GM21723 (cell line): ENCODE measurements around the gene NEU2.
A peak's percentile ranks its signal among the peaks of the same experiment; 100 is the strongest.
"Not testable (repeated sequence)": the region's sequence is repeated elsewhere in the genome, so short reads cannot be mapped to it uniquely, and the experiment has no call there.

Experiments used
- ATAC-seq: cut with Tn5 transposase; IDR thresholded peaks from one replicate; pipeline ENCODE4 v1.9.1; 2021; ENCODE audit warnings: mild to moderate bottlenecking, moderate library complexity; ENCODE audit not compliant: unreplicated experiment

The NEU2 gene

DNA sequence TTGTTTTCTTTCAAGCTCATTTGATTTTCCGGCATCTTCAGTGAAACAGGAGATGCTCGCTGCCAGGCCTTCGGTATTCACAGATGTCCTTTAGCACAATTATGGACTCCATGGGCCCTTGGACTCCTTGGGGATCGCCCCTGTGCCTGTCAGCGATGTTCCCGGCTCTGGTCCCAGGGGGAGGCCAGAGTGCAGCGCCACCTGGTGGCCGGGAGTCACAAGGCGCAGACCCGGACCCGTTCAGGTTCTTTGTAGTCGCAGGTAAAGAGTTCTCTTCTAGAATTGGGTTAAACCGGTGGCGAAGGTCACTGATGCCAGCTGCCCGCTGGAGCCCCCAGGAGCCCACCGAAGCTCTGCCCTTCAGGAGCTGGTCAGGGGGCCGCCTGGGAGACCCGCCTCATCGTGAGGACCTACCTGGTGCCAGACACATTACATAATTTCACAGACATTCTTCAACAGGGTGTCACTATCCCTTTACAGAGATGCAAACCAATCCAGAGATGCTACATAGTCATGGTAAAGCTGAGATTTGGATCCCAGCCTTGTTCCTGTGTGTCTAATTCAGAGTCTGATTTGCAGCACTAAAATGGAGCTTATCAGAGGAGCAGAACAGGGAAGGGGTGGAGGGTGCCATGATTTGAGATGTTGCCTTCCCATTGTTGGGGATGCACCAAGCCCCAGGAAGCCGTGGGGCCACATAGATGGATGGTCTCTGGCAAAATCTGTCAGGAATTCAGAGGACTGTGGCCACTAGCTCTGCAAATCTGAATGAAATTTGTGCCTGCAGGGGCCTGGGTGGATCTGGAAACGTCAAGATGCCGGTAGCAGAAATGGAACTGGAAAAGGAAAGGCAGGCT, 21.7 kb downstream of the NEU2 start:
- peak; percentile 63 for ATAC-seq

DNA sequence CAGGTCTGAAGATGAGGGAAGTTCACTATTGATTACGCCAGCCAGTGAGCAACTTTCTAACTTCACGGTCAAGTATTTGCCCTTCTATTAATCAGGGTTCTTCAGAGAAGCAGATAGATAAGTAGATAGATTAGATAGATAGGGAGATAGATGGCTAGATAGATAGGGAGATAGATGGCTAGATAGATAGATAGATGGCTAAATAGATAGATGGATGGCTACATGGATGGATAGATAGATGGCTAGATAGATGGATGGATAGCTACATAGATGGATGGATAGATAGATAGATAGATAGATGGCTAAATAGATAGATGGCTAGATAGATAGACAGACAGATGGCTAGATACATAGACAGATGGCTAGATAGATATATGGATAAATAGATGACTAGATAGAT, 22.9 kb downstream of the NEU2 start:
- ATAC-seq = no peak

DNA sequence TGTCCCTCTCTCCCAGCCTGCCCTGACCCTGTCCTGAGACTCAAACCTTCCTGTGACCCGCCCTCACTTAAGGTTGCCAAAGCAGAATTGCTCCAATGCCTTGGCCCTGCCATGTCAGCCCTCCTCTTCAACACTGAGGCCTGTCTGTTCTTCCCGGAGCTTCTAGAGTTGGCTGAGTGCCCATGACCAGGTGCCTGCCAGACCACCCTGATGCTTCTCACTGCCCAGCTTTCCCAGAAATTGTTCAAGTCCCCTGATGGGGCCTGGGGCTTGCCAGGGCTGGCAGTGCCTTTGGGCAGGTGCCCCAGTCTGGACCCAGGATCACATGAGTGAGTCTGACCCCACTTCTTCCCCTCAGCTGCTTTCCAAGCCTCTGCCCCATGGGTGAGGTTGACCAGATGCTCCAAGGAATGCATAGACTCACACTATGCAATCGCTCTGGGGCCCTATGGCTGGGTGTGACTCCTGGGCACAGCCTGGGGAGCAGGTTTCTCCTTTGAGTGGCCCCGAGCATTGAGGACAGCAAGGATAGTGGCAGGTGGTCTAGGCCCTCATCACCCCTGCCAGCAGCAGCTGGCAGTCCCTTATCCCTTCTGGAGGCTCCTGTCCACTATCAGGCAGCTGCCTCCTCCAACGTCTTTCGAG, 24.6 kb downstream of the NEU2 start:
- ATAC-seq = no peak

DNA sequence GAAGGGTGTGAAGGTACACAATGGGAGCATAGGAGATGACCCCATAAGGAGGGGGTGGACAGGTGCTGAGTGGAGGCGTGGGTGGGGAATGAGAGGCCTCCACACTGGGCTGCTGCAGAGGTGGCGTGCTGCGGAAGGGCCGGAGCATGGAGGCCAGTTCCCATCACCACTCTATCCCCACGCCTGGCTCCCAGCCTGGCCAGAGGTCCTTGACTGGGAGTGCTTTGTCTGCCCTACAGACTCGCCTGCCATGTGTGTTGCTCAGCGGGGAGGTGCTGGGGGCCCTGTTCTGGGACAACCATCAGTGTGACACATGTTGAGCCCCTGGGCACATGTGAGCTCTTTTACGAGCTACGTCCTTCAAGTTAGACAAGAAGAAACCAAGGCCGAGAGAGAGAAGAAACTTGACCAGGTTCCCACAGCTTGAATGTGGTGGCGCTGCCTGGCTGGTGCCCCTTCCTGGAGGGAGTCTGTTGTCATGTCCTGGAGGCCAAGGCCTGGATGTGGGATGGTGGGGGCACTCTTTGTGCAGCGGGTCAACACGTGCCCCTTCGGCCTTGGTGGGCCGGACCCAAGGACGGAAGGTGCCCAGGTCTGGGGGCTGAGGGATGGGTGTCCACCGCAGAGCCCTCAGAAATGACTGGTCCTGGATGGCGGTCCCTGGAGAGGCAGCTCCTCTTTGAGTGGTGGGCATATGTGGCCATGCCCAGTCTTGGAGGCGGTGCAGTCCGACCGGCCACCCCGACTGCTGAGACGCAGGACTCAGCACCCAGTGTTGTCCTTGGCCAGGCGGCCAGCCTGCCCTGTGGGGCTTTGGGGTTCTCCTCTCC, 26.5 kb downstream of the NEU2 start:
- ATAC-seq = no peak

DNA sequence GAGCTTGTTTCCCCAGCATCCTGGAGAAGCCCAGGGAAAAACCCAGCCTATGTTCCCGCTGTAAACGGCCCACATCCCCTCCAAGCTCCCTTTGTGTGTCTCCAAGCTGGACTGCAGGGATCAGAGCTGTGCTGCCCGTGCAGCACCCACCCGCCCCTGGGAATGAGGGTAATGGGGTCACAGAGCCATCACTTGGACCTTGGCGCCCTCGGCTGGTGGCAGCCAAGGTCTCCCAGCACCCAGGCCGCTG, 27.0 kb downstream of the NEU2 start:
- ATAC-seq = peak; percentile 4

DNA sequence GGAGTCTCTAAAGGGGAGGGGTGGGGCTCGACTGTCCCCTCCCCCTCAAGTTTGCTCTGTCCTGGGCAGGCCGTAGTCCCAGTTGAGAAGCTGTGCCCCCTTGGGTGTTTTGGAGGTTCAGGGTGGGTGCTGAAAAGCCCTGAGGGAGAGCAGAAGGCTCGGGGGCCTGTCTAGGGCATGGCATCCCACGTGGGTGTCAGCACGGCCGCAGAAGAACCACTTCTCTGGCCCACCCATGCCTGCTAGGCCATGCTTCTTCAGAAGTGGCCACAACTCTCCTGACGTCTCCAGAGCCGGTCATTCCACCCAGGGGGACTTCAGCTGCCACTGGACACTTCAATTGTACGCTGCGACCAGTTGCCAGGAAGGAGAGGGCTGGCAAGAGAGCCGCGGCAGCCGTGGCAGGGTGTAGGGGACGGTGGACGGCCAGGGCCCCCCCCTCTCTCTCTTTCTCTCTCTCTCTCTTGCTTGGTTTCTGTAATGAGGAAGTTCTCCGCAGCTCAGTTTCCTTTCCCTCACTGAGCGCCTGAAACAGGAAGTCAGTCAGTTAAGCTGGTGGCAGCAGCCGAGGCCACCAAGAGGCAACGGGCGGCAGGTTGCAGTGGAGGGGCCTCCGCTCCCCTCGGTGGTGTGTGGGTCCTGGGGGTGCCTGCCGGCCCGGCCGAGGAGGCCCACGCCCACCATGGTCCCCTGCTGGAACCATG, 27.5 kb downstream of the NEU2 start, which contains the start of gene INPP5D:
Gene INPP5D, plus strand, starts transcription at position 546 of the 704 bp plus-strand sequence. Its CDS starts 137 bp downstream, at position 683.
- peak; percentile 37 for ATAC-seq

DNA sequence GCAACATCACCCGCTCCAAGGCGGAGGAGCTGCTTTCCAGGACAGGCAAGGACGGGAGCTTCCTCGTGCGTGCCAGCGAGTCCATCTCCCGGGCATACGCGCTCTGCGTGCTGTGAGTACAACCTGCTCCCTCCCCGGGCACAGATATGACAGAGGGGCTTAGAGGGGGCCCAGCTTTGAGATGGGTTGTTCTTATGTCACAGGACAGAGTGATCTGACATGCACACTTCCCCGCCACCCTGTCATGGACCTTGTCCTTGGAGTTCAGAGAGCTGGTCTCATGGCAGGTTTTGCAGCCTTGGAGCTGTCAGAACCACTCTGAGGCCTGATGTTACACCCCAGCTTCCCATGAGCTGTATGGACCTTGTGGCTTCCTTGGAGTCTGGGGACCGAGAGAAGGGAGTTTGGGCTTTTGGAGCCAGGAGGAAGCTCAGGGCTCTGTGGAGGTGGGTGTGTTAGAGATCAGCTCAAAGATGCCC, 28.1 kb downstream of the NEU2 start:
- no peak for ATAC-seq

DNA sequence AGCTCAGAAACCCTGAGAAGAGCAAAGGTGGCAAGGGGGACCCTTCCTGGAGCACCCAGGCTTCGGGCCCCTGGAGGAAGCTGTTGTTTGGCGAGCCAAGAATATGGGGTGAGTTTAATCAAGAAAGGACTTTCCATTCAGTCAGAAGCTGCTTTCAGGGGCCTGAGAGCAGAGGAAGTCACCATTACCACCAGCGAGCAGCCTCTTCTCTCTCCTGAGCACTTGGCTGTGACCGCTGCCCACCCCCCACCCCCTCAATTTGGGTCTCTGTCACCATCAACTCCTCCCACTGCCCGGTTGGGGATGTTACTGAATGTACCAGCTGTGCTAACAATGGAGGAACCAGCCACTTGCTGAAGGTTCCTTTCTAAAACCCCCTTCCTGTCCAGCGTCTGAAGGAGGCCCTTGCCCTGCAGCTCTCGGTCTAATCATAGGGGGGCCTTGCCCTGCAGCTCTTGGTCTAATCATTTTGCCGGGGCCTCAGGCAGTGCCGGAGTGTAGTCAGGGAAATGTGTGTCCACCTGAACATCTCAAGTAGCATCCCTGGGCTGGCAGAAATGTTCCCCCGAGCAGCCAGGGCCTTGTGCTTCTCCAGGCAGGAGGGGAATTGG, 28.6 kb downstream of the NEU2 start:
- no peak for ATAC-seq

DNA sequence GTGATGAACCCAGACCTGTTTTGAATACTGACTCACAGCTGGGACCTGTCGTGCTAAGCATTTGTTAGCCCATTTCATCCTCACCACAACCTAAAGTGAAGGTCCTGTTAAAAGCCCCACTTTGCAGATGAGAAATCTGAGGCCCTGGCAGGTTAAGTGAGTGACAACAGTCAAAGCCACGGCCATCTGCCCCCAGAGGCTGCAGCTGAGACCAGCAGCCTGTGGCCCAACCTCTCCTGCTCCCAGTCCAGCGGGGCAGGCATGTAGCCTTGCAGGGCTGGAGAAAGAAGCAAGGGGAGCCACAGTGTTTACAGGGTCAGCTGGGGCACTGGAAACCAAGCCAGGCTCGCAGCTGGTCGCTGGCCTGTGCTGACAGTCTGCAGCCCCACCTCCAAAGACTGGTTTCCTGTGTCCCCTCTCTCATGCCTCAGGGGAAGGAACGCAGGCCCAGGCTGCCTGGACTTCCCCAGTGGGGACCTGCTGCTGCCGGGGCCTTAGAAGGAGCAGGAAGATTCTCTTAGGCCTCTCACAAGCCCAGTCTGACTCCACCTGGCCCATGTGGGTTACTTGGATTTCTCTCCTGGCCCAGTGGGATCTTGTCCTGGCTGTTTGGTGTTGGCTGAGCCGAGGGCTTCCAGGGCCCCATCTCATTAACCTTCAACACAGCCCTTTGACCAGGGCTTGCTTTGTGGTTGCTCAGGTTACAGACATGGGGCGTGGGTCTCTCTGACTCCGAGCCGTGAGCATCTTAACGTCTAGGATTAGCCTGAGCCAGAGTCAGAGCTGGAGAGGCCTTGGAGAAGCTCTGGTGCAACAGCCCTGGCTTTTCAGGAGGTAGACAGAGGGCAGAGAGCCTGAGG, 29.3 kb downstream of the NEU2 start:
- no peak for ATAC-seq

DNA sequence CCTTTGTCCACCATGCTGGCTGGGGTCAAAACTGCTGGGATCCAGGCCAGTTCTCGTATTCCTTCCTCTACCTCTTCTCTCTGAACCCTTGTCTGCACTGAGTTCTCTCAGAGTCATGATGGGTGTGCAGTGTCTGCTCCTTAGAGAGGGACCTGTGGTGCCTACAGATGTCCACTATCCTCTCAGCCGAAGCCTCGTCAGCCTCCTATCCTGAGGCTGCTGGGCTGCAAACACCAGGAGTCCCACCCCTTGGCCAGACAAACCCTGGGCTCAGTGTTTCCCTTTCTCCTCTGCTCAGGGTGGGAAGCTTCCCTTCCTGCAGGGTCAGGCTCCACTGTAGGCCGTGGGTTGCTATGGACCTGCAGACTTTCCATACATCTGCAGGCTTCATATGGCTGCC, 30.0 kb downstream of the NEU2 start:
- no peak for ATAC-seq

DNA sequence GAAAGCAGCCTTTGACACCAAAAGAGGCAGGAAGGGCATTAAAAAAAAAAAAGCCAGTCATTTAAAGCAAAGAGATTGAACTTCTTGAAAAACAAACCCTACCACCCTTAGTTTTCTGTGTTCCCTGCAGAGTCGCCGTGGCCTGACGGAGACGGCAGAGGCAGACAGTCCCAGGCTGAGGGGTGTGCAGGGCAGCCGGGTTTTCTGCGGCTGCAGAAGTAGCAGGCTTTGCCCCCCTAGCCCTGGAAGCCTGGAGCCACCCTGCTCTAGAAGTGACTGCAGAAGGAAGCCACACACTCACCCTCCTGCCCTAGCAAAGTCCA, 30.4 kb downstream of the NEU2 start:
- ATAC-seq = no peak

DNA sequence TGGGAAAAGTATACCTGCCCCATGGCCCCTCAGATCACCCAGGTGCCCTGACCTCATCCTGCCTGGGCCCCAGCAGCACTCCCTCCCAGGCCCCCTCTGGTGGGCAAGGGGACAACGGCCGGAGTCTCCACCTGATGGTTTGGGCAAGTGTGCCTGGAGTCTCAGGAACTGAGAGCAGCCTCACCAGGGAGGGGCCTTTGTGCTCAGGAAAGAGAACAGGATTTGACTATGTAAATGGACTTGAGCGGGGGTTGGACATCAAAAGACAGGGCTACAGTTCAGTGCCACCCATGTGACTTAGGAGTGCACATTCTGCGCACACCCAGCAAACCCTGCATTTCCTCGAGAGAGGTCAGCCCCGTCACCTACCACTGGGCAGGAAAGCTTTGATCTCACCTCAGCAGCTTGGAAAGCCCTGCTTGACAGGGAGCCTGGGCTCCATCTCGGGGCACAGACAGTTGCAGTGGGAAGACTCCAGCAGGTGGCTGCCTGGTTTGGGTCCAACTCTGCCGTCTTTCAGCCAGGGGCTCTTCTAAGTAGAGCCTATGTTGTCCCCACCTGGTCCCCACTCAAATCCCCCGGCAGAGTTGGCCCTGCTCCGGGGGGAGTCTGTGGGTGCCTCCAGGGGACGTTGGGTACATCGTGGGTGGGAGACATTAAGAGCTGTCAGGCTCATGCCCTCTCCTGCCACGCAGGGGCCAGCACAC, 30.9 kb downstream of the NEU2 start:
- ATAC-seq = peak; percentile 56

DNA sequence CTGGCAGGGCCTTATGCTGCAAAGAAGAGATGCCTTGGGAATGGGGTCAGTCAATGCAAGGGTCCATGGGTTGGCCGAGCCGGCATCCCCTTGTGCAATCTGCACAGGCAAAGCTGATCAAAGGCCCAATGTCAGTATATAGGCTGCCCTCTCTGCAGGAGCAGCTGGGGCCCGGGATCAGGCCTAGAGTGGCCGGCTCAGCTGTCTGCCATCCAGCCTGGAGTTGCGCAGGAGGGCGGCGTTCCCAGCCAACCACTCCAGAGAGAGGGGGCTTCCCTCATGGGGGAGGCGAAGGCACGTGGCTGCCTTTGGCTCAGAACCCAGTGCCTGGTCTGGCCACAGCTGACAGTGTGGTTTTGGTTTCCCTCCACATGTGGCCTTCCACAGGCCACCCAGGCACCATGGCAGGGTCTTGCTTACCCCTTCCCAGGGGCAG, 31.5 kb downstream of the NEU2 start:
- no peak for ATAC-seq

DNA sequence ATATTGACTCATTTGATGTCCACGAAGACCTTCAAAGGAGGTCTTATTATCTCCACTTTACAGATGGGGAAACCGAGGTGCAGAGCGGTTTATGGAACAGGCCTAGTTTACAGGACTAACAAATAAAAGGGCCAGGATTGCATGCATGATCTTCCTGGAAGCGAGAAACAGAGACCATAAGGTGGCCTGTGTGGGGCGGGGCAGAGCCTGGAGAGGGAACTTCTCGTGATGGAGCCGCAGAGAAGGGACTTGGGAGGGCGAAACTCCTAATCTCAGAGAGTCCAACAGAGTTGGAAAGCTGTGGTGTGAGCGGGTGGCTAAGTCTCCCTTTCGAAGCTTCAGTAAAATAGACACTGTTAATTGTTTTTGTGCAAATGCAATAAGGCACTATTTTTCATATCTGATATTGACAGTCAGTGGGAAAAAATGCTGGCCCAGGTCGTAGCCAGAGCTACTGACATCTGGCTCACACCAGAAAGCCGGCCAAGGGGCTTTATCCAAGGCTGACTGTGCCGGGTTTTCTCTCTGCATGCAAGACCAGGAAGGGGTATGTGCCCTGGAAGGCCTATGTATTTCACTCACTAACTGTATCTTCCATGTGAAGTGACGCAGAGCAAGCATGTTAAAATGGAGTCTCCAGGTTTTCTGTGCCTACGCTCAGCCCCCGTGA, 32.2 kb downstream of the NEU2 start:
- no peak for ATAC-seq

DNA sequence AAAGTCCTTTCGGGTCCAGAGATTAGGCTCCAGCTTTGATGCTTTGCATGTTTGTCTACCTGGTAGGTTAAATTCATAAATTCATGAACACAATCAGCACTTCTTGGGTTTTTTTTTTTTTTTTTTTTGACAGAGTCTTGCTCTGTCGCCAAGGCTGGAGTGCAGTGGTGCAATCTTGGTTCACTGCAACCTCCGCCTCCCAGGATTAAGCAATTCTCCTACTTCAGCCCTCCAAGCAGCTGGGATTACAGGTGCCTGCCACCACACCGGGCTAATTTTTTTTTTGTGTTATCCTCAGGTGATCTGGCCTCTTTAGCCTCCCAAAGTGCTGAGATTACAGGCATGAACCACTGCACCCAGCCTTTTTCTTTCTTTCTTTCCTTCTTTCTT, 32.7 kb downstream of the NEU2 start:
- ATAC-seq = not testable (repeated sequence)

DNA sequence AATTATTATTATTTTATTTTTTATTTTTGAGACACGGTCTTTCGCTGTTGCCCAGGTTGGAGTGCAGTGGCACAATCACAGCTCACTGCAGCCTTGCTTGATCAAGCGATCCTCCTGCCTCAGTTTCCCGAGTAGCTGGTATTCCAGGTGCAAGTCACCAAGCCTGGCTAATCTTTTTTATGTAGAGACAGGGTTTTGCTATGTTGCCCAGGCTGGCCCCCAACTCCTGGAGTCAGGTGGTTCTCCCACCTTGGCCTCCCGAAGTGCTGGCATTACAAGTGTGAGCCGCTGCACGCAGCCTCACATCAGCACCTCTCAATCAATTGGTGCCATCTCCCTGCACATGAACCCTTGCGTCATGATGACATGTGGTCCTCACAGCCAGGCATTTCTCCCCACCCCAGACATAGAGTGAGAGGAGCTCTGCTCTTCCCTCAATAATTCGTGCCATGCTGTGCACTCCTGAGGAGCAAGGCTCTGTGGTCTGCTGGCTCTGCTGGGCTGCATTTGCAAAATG, 33.5 kb downstream of the NEU2 start:
- ATAC-seq = no peak

DNA sequence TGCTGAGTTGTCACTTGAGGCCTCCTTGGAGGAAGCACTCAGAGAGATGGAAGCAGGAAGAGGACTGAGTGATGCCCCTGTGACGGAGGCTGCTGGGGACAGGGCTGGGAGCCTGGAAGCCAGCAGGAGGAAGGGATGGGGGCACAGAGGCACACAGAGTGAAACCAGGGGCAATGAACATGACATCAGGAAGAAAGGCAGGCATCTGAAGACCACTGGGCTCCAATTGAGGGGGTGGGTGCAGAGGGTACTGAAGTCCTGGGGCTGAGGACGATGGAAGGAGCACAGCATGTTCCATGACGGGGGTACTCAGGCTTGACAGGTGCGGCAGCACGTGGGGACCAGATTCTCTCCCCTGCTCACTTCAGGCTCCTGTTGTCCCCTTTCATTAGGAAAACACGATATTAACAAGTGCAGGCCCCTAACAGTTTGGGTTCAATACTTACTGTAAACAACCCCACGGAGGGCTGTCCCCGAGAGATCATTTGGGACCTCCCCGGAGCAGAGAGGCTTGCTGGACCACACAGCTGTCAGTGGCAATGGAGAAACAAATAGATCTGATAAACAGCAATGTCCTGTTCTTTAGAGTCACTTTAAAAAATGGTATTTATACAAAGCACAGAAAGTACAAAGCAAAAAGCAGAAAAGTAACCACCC, 36.4 kb downstream of the NEU2 start:
- no peak for ATAC-seq

DNA sequence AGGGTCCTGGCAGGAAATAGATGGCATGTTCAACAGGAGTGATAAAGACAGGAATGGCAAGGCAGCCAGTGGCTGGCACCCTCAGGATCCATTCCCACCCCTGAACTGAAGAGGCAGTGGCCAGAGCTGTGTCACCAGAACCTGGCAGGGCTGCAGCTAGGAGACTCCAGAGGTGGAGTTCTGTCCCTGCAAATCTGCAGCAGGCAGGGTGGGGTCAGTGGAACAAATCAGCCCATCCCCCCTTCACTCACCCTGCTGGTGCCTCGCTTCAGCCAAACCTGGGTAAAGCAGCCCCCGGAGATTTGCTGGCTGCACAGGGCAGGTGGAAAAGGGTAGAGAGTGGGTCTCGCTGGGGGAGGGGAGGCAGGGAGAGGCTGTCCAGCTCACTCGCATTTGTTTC, 40.4 kb downstream of the NEU2 start:
- no peak for ATAC-seq
